HK-2 (cell line): ENCODE measurements around the gene MEF2A.
"Not testable (repeated sequence)": the region's sequence is repeated elsewhere in the genome, so short reads cannot be mapped to it uniquely, and the experiment has no call there.

Experiments used
- DNase-seq: peaks from one replicate; pipeline ENCODE4 v3.0.0-alpha.2; 2018; ENCODE audit not compliant: unreplicated experiment

Gene MEF2A

GRCh38 chr15:99729327-99729726 lies 163.5 kb downstream of the MEF2A start:
- no peak for DNase-seq

- DNase-seq = no peak
Measured at GRCh38 chr15:99729920-99730319, 164.1 kb downstream of the MEF2A start.

DNA sequence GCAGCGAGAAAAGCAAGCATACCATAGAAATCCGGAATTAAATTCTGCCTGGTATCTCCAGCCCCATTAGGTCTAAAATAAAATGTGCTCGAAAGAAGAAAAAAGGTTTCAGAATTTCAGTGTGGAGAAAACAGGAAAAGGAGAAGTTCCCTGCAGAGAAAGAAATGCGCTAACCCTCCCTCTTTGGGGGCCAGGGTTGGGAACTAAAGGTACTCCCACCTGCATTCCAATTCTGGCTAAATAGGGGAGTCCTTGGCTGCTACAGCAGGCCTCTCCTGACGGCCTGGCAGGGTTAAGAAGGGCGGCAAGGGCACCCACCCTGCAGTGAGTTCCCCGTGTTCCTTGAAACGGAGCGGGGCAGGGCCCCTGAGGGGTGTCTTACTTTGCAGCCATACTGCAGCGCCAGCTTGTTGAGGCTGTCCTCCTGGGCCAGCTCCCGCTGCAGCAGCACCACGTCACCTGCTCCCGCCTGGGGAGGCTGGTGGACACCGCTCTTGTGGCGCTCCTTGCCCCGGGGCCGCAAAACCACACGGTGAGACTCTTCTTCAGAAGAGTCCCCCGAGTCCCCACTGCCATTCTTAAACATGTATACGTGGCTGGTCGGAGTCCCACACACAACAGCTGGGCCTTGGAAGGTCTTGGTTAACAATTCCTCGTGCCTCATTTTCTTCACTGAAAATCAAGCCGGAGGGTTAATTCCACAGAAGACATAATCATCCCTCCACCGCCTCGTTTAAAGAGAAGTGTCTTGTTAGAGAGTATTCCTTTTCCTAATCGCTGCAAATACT lies 165.7 kb downstream of the MEF2A start:
- DNase-seq = no peak

DNA sequence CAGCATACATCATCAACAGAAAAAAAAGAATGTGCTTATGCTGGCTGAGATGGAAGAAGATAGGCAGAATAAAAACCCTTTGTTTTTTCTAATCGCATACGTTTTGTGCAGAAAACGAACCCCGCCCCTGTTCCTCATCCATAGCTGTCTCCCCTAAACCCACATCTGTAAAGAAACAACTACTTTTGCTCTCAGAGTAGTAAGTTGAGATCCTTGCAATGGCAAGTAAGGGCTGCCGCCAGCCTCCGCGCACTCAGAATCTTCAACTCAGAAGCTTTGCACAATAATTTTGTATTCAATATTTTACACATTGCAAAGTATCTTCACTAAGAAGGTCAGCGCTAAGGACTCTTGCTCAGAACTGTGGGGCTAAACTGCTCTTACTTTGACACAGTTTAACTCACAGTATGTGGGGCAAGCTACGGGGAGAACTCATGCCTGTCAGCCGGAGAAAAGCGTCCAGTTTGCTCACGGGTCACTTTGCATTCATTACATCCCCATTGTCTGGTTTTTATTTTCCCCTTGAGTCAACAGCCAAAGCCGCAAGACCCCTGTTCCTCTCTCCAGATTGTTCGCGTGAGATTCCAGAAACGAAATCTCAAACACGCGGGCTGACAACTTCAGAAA lies 166.5 kb downstream of the MEF2A start:
- no peak for DNase-seq

DNA sequence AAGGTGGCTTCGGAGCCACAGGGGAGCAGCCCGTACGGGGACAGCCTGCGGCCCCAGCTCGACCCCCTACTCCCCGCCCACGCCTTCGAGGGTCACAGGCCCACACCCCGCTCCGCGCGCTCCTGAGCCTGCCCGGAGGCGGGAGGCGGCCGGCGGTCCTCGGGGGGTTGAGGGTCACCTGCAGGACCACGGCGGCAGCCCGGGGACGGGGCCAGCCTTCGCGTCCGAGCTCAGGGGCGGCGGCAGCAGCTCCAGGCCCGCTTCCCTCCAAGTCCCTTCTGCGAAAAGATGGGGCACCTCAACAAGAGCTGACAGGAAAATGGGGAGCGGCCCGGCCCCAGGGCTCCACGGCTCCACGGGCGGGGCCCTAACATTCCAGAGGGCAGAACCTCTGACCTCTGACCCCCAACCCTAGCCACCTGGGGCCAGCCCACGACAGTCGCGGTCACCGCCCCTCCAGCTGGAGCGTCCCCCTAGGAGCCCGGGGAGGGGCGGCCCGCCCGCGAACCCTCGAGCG lies 167.0 kb downstream of the MEF2A start:
- peak; percentile 10 for DNase-seq

GRCh38 chr15:99733268-99734039 lies 167.7 kb downstream of the MEF2A start, which contains the start of gene LYSMD4:
Gene LYSMD4, minus strand, starts transcription at chr15:99733437. Its CDS starts 1,438 bp downstream, at chr15:99731999.
- DNase-seq = peak; percentile 94

DNA sequence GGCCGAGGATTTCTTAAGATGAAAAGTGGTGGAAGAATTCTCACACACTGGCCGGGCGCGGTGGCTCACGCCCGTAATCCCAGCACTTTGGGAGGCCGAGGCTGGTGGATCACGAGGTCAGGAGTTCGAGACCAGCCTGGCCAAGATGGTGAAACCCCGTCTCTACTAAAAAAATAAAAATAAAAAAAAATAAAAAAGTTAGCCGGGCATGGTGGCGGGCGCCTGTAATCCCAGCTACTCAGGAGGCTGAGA lies 168.2 kb downstream of the MEF2A start:
- not testable (repeated sequence) for DNase-seq

- DNase-seq = no peak
Measured at GRCh38 chr15:99734575-99734974, 168.8 kb downstream of the MEF2A start.

DNA sequence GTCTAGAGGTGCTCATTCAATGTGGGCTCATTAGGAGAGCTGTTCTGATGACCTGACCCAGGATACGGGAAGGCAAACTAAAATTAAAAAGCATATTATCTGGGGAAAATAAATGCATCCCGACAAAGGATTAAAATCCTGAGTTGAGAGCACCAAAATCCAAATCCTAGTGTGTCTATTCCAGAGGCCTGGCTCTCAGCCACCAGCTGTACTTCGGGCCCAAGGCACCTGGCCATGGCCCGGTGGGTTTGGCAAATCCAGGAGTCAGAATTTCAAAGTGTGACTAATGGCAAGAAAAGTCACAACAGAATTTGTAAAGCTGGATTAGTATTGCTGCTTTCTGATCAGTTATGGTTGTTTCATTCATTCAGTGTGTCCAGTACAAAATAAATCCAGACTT lies 170.1 kb downstream of the MEF2A start:
- DNase-seq = no peak

DNA sequence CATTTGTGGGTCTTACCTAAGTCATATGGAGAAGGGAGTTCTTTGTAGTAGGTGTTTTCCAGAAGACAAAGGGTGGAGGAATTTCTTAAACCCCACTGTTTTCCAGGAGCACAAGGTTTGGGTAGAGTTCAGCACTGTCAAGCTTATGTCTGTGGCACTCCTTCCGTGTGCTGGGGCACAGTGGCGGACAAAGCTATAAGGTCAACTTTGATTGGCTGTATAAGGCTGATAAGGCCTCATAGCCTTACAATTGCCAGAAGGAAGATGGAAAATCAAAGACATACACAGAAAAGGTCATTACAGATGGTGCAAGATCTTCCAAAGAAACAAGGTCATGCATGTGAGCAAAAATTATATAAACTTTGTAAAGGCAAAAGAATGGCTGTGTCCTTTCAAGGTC lies 170.9 kb downstream of the MEF2A start:
- no peak for DNase-seq

- no peak for DNase-seq
Measured at GRCh38 chr15:99738021-99738847, 172.4 kb downstream of the MEF2A start.

DNA sequence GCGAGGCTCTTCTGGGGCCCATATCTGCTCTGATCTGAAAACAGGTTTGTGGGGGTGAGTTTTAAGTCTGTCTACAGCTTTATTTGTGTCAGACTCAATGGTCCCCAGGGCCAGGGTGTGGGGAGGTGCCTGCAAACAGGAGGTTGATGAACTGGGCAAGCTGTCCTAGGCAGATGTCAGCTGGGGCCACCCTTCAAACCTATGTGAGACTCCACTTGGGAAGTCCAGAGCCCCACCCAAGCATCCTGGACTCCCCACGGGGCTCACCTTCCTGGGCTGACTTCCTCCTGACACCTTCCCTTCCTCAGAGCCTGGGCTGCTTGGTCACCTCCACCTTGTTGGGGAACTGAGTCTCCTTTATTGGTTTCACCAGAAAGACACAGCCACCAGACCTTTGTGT lies 176.1 kb downstream of the MEF2A start:
- DNase-seq = no peak

- no peak for DNase-seq
Measured at GRCh38 chr15:99744142-99744541, 178.4 kb downstream of the MEF2A start.

- no peak for DNase-seq
Measured at GRCh38 chr15:99745370-99746086, 179.7 kb downstream of the MEF2A start.

DNA sequence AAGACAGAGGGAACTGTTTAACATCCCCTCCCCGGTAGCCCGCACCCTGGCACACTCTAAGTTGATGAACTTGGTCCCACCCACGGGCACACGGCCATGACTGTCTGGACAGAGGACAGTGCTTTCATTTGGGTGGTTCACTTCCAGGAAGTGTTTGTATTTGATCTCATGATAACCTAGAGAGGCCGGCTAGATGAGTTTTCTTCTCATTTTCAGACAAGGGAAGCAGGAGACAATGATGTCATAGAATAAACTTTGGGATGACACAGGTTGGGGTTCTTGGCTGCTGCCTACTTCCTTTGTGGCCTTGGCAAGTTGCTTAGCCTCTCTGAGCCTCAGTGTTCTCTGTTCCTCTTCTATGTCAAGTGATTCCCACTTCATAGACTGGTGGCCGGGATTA lies 183.6 kb downstream of the MEF2A start:
- no peak for DNase-seq

DNA sequence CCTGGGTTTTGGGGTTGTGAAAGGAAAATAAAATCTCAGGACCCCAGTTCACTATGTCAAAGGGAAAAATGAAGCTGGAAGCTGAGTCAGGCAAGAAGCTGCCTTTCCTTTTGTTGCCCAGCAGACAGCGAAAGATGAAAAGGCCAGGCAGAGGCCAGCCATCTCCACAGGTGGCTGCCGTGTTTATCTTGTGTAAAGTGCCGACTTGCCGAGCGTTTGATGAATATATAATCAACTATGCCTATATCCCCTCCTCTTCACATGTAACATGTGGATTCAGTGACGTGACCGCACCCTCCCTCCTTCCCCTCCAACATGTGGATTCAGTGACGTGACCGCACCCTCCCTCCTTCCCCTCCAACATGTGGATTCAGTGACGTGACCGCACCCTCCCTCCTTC lies 184.5 kb downstream of the MEF2A start:
- not testable (repeated sequence) for DNase-seq

DNA sequence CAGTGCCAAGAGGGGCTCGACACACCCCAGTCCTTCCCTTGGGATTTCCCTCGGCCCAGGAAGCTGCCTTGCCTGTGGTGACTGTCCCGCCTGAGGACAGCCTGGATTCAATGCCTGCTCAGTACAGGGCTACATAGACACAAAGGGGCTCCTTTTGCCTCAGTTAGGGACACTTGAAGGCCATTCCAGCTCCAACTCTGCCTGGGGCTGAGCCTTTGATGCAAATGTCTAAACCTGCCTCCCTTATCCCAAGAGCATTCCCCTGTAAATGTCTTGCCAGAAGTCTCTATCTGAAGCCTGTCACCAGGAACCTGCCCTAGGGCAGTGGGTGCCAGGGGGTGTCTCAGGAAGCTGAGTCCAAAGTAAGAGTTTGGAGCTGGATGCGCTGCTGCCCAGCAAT lies 186.8 kb downstream of the MEF2A start:
- no peak for DNase-seq

GRCh38 chr15:99753066-99753465 lies 187.3 kb downstream of the MEF2A start:
- no peak for DNase-seq

GRCh38 chr15:99755692-99756409 lies 190.1 kb downstream of the MEF2A start:
- peak; percentile 21 for DNase-seq

- DNase-seq = no peak
Measured at GRCh38 chr15:99762288-99762687, 196.5 kb downstream of the MEF2A start.
